GM18519 (cell line): ENCODE results near the gene MRFAP1L1.
A peak's percentile ranks its signal among the peaks of the same experiment; 100 is the strongest.
"Not testable (repeated sequence)": the region's sequence is repeated elsewhere in the genome, so short reads cannot be mapped to it uniquely, and the experiment has no call there.

ENCODE experiments used
- ATAC-seq: cut with Tn5 transposase; IDR thresholded peaks from one replicate; pipeline ENCODE4 v1.9.1; 2021; ENCODE audit warnings: mild to moderate bottlenecking, moderate library complexity; ENCODE audit not compliant: unreplicated experiment, low FRiP score

Gene MRFAP1L1

GRCh38 chr4:6692379-6692778 lies 17.3 kb downstream of the MRFAP1L1 start:
- ATAC-seq: no peak

- no peak for ATAC-seq
Measured at GRCh38 chr4:6689506-6689960, 20.1 kb downstream of the MRFAP1L1 start.

- no peak for ATAC-seq
Measured at GRCh38 chr4:6688879-6689505, 20.7 kb downstream of the MRFAP1L1 start.

- ATAC-seq: no peak
Measured at GRCh38 chr4:6687947-6688878, 21.5 kb downstream of the MRFAP1L1 start.

- ATAC-seq: no peak
Measured at GRCh38 chr4:6686104-6686787, 23.4 kb downstream of the MRFAP1L1 start.

GRCh38 chr4:6684656-6685055 lies 25.0 kb downstream of the MRFAP1L1 start:
- no peak for ATAC-seq

GRCh38 chr4:6682862-6683590 lies 26.6 kb downstream of the MRFAP1L1 start:
- no peak for ATAC-seq

GRCh38 chr4:6681191-6681590 lies 28.5 kb downstream of the MRFAP1L1 start:
- no peak for ATAC-seq

- no peak for ATAC-seq
Measured at GRCh38 chr4:6680372-6681034, 29.2 kb downstream of the MRFAP1L1 start.

GRCh38 chr4:6676722-6677558 lies 32.7 kb downstream of the MRFAP1L1 start:
- no peak for ATAC-seq

GRCh38 chr4:6674500-6675149 lies 35.0 kb downstream of the MRFAP1L1 start:
- peak; percentile 32 for ATAC-seq

- peak; percentile 48 for ATAC-seq
Measured at GRCh38 chr4:6673660-6674499, 35.8 kb downstream of the MRFAP1L1 start.

- not testable (repeated sequence) for ATAC-seq
Measured at GRCh38 chr4:6673191-6673659, 36.4 kb downstream of the MRFAP1L1 start.

GRCh38 chr4:6672541-6673190 lies 37.0 kb downstream of the MRFAP1L1 start:
- not testable (repeated sequence) for ATAC-seq

GRCh38 chr4:6672131-6672530 lies 37.5 kb downstream of the MRFAP1L1 start:
- ATAC-seq: no peak

- no peak for ATAC-seq
Measured at GRCh38 chr4:6671648-6672047, 38.0 kb downstream of the MRFAP1L1 start.

GRCh38 chr4:6668391-6668790 lies 41.3 kb downstream of the MRFAP1L1 start:
- no peak for ATAC-seq
